ENCODE results near the gene ELP4. TPM values are rescaled to one million over a fixed set of nuclear protein-coding genes. Genes with fewer than 3 reads are reported as not detected.
"Not testable (repeated sequence)": the region's sequence is repeated elsewhere in the genome, so short reads cannot be mapped to it uniquely, and the experiment has no call there.

Gene ELP4
- total and polyA plus RNA-seq, 2 experiments from 2014 or later, result 16.6 to 28.7 TPM

DNA sequence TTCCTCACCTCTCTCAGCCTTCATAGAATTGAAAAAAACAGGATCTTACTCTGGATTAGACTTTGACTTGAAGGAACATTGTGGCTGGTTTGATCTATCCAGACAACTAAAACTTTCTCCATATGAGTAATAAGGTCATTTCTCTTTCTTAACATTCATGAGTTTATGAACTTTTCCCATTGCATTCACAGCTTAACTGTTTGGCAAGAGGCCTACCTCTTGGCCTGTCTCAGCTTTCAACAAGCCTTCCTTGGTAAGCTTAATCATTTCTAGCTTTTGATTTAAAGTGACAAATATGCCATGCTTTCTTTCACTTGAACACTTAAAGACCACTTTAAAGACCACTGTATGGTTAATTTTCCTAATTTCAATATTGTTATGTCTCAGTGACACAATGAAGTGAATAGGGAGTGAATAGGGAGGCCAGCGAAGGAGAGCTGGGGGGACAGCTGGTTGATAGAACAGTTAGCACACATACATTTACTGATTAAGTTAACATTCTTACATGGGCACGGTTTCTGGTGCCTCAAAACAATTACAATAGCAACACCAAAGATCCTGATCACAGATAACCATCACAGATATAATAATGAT lies 17.1 kb upstream of the ELP4 start:
- Histone ChIP-seq H3K27ac (no peak overlapping the region), H3K27me3 (no peaks in the 10 kb centered on the region), H3K4me3 (no peak overlapping the region), H3K9me3 (ENCODE audit: low read depth) (no peaks in the 10 kb centered on the region), H3K4me1 (ENCODE audit: low read depth) (no peaks in the 10 kb centered on the region), H3K36me3 (peaks cover 3% of the 10 kb centered on the region)
- TF ChIP-seq CTCF (IDR thresholded peaks at IDR 0.05; ENCODE audit: low read depth, low read length), result no peak
- peak in 1 of 2 donors; percentile 74 for DNase-seq (ENCODE audit: low read depth in 1 of 2, low spot score in 1 of 2)

- Histone ChIP-seq H3K36me3 (peaks cover 3% of the 10 kb centered on the region), H3K27ac (no peak overlapping the region), H3K27me3 (no peaks in the 10 kb centered on the region), H3K9me3 (ENCODE audit: low read depth) (no peaks in the 10 kb centered on the region), H3K4me3 (no peak overlapping the region), H3K4me1 (ENCODE audit: low read depth) (no peaks in the 10 kb centered on the region)
- no peak for DNase-seq (ENCODE audit: low read depth in 1 of 2, low spot score in 1 of 2)
- no peak for TF ChIP-seq CTCF (IDR thresholded peaks at IDR 0.05; ENCODE audit: low read depth, low read length)
Observed at GRCh38 chr11:31493235-31493634, 16.3 kb upstream of the ELP4 start.

DNA sequence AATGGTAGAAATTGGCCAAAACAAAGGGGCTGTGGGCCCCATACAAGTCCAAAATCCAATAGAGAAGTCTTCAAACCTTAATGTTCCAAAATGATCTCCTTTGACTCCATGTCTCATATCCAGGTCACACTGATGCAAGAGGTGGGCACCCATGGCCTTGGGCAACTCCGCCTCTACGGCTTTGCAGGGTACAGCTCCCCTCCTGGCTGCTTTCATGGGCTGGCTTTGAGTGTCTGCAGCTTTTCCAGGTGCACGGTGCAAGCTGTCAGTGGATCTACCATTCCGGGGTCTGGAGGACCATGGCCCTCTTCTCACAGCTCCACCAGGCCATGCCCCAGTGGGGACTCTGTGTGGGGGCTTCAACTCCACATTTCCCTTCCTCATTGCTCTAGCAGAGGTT lies 15.8 kb upstream of the ELP4 start:
- H3K27me3 ChIP-seq; H3K4me3 ChIP-seq; H3K9me3 ChIP-seq (ENCODE audit: low read depth); DNase-seq (ENCODE audit: low read depth in 1 of 2, low spot score in 1 of 2); H3K27ac ChIP-seq; H3K4me1 ChIP-seq (ENCODE audit: low read depth); H3K36me3 ChIP-seq: not testable (repeated sequence)

- no peak for TF ChIP-seq CTCF (IDR thresholded peaks at IDR 0.05; ENCODE audit: low read depth, low read length)
- DNase-seq (ENCODE audit: low read depth in 1 of 2, low spot score in 1 of 2), result peak in 1 of 2 donors; percentile 26
- H3K36me3 ChIP-seq, result no peaks in the 10 kb centered on the region
- H3K4me1 ChIP-seq (ENCODE audit: low read depth), result no peaks in the 10 kb centered on the region
- H3K4me3 ChIP-seq, result no peak overlapping the region
- H3K27me3 ChIP-seq, result no peaks in the 10 kb centered on the region
- no peak overlapping the region for H3K27ac ChIP-seq
- H3K9me3 ChIP-seq (ENCODE audit: low read depth), result no peaks in the 10 kb centered on the region
Observed at GRCh38 chr11:31499576-31500178, 9.9 kb upstream of the ELP4 start.

GRCh38 chr11:31500560-31500959 lies 9.0 kb upstream of the ELP4 start:
- DNase-seq (ENCODE audit: low read depth in 1 of 2, low spot score in 1 of 2), result peak in 1 of 2 donors; percentile 60
- Histone ChIP-seq H3K27ac (no peak overlapping the region), H3K9me3 (ENCODE audit: low read depth) (no peaks in the 10 kb centered on the region), H3K4me1 (ENCODE audit: low read depth) (no peaks in the 10 kb centered on the region), H3K27me3 (no peaks in the 10 kb centered on the region), H3K36me3 (no peaks in the 10 kb centered on the region), H3K4me3 (no peak overlapping the region)
- TF ChIP-seq CTCF (IDR thresholded peaks at IDR 0.05; ENCODE audit: low read depth, low read length), result no peak

- no peak for DNase-seq (ENCODE audit: low read depth in 1 of 2, low spot score in 1 of 2)
- no peaks in the 10 kb centered on the region for H3K36me3 ChIP-seq
- no peak for TF ChIP-seq CTCF (IDR thresholded peaks at IDR 0.05; ENCODE audit: low read depth, low read length)
- H3K27me3 ChIP-seq, result no peaks in the 10 kb centered on the region
- no peaks in the 10 kb centered on the region for H3K9me3 ChIP-seq (ENCODE audit: low read depth)
- peak overlapping the region; percentile 63 for H3K27ac ChIP-seq
- peak overlapping the region; percentile 86 for H3K4me3 ChIP-seq
- H3K4me1 ChIP-seq (ENCODE audit: low read depth), result peaks cover 10% of the 10 kb centered on the region
Observed at GRCh38 chr11:31509051-31509428, 527 bp upstream of the ELP4 start.

Measured in cardiac muscle cell (in vitro differentiated cells and primary cell).